ENCODE data around the gene UBC. TPM values are rescaled to one million over a fixed set of nuclear protein-coding genes. Genes with fewer than 3 reads are reported as not detected.
"Not testable (repeated sequence)": the region's sequence is repeated elsewhere in the genome, so short reads cannot be mapped to it uniquely, and the experiment has no call there.

UBC gene
- total and polyA plus RNA-seq, 8 donors, result 409 to 1,431 (median 1,011) TPM

- Histone ChIP-seq H3K36me3 (no peaks in the 10 kb centered on the region), H3K27ac (no peak overlapping the region), H3K9me3 (no peaks in the 10 kb centered on the region), H3K4me3 (no peak overlapping the region), H3K4me1 (peaks cover 14 to 15% (median 14%) of the 10 kb centered on the region in 4 donors), H3K27me3 (no peaks in the 10 kb centered on the region)
- intact Hi-C loops (cut with DNase I; ENCODE audit: low total_unique reads), result no loop called here
- 19 to 41% (median 27%) methylated on average over 15 to 18 of the region's 18 CpGs for WGBS, 5 donors
- TF ChIP-seq POLR2A (IDR thresholded peaks at IDR 0.05), result no peak
- no peak for TF ChIP-seq POLR2AphosphoS5 (IDR thresholded peaks at IDR 0.05)
- TF ChIP-seq, protein P1, sequence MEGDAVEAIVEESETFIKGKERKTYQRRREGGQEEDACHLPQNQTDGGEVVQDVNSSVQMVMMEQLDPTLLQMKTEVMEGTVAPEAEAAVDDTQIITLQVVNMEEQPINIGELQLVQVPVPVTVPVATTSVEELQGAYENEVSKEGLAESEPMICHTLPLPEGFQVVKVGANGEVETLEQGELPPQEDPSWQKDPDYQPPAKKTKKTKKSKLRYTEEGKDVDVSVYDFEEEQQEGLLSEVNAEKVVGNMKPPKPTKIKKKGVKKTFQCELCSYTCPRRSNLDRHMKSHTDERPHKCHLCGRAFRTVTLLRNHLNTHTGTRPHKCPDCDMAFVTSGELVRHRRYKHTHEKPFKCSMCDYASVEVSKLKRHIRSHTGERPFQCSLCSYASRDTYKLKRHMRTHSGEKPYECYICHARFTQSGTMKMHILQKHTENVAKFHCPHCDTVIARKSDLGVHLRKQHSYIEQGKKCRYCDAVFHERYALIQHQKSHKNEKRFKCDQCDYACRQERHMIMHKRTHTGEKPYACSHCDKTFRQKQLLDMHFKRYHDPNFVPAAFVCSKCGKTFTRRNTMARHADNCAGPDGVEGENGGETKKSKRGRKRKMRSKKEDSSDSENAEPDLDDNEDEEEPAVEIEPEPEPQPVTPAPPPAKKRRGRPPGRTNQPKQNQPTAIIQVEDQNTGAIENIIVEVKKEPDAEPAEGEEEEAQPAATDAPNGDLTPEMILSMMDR (IDR thresholded peaks at IDR 0.05), result peak in 4 of 7 experiments; percentile 28 to 64 (median 43)
- DNase-seq, result peak; percentile 72 to 75
These were observed 16.1 kb downstream of the UBC start for GRCh38 chr12:124898200-124898922.

- TF ChIP-seq POLR2A (IDR thresholded peaks at IDR 0.05) (no peak), EP300 (IDR thresholded peaks at IDR 0.05) (no peak), POLR2AphosphoS5 (IDR thresholded peaks at IDR 0.05) (no peak)
- TF ChIP-seq, protein P1 (IDR thresholded peaks at IDR 0.05), result no peak
- intact Hi-C loops (cut with DNase I; ENCODE audit: low total_unique reads), result no loop called here
- no peaks in the 10 kb centered on the region for H3K27me3 ChIP-seq
- H3K4me1 ChIP-seq, result peaks cover 14 to 15% (median 14%) of the 10 kb centered on the region in 4 donors
- no peak for DNase-seq
- H3K9me3 ChIP-seq, result no peaks in the 10 kb centered on the region
- no peak overlapping the region for H3K4me3 ChIP-seq
- no peaks in the 10 kb centered on the region for H3K36me3 ChIP-seq
- H3K27ac ChIP-seq, result no peak overlapping the region
- WGBS, 5 donors, result 87 to 95% (median 95%) methylated on average over 5 of the region's 5 CpGs
These were observed 18.0 kb downstream of the UBC start for GRCh38 chr12:124896461-124896860.

DNA sequence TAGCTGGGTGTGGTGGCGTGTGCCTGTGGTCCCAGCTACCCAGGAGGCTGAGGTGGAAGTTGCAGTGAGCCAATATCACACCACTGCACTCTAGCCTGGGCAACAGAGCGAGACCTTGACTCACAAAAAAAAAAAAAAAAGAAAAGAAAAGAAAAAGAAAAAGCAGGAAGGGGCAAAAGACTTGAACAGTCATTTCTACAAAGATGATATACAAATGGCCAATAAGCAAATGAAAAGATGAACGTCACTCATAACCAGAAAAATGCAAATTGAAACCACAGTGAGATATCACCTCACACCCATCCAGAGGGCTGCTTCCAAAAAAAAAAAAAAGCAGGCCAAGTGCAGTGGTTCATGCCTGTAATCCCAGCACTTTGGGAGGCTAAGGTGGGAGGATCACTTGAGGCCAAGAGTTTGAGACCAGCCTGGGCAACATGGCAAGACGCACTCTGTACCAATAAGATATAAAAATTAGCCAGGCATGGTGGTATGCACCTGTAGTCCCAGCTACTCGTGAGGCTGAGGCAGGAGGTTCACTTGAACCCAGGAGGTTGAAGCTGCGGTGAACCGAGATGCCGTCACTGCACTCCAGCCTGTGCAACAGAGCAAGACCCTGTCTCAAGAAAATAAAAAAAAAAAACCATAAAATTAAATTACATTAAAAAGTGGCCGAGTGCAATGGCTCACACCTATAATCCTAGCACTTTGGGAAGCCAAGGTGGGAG, 20.5 kb downstream of the UBC start:
- Histone ChIP-seq H3K36me3 (no peaks in the 10 kb centered on the region), H3K4me3 (no peak overlapping the region), H3K27me3 (no peaks in the 10 kb centered on the region), H3K27ac (no peak overlapping the region), H3K9me3 (no peaks in the 10 kb centered on the region), H3K4me1 (peaks cover 7 to 10% (median 8%) of the 10 kb centered on the region in 4 donors)
- intact Hi-C loops (cut with DNase I; ENCODE audit: low total_unique reads), result no loop called here
- TF ChIP-seq POLR2A (IDR thresholded peaks at IDR 0.05) (no peak), POLR2AphosphoS5 (IDR thresholded peaks at IDR 0.05) (no peak), EP300 (IDR thresholded peaks at IDR 0.05) (no peak)
- TF ChIP-seq, protein P1 (IDR thresholded peaks at IDR 0.05), result no peak
- 91 to 96% (median 94%) methylated on average over 9 of the region's 9 CpGs for WGBS, 5 donors
- DNase-seq, result no peak

GRCh38 chr12:124888260-124888659, 26.2 kb downstream of the UBC start:
- H3K4me3 ChIP-seq, result no peak overlapping the region
- H3K27ac ChIP-seq, result no peak overlapping the region
- no peaks in the 10 kb centered on the region for H3K27me3 ChIP-seq
- H3K36me3 ChIP-seq, result no peaks in the 10 kb centered on the region
- no peaks in the 10 kb centered on the region for H3K9me3 ChIP-seq
- H3K4me1 ChIP-seq, result peaks cover 0 to 11% (median 9%) of the 10 kb centered on the region in 4 donors
- TF ChIP-seq POLR2A (IDR thresholded peaks at IDR 0.05) (no peak), EP300 (IDR thresholded peaks at IDR 0.05) (no peak), POLR2AphosphoS5 (IDR thresholded peaks at IDR 0.05) (no peak)
- TF ChIP-seq, protein P1 (IDR thresholded peaks at IDR 0.05), result no peak
- DNase-seq, result no peak
- WGBS, 5 donors, result 63 to 82% (median 72%) methylated on average over 2 of the region's 2 CpGs
- intact Hi-C loops (cut with DNase I; ENCODE audit: low total_unique reads), result no loop called here

DNA sequence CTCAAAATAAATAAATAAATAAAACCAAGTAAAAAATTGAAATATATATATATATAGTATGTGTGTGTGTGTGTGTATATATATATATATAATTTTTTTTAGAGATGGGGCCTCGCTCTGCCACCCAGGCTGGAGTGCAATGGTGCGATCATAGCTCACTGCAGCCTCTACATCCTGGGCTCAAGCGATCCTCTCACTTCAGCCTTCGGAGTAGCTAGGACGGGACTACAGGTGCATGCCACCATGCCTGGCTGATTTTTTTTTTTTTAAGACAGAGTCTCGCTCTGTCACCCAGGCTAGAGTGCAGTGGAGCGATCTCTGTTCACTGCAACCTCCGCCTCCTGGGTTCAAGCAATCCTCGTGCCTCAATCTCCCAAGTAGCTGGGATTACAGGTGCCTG, 26.7 kb downstream of the UBC start:
- H3K27ac ChIP-seq; intact Hi-C loops (cut with DNase I; ENCODE audit: low total_unique reads): not testable (repeated sequence)
- 93 to 98% (median 96%) methylated on average over 9 of the region's 9 CpGs for WGBS, 5 donors

More for the DNA sequence above, 26.7 kb downstream of the UBC start:
- H3K9me3 ChIP-seq, H3K4me3 ChIP-seq, DNase-seq, H3K36me3 ChIP-seq, H3K27me3 ChIP-seq: not testable (repeated sequence)
- peaks cover 0 to 11% (median 9%) of the 10 kb centered on the region in 4 donors for H3K4me1 ChIP-seq

Data from stomach (tissue), 9 donors.